HG03060 (cell line): ENCODE data around the gene RASAL2.
"Not testable (repeated sequence)": the region's sequence is repeated elsewhere in the genome, so short reads cannot be mapped to it uniquely, and the experiment has no call there.

Experiments
- ATAC-seq: cut with Tn5 transposase; IDR thresholded peaks from one replicate; pipeline ENCODE4 v1.9.1; 2021; ENCODE audit warnings: low read depth, moderate number of reproducible peaks; ENCODE audit not compliant: unreplicated experiment

RASAL2 gene

GRCh38 chr1:178498896-178499675 is 405.2 kb downstream of the RASAL2 start:
- no peak for ATAC-seq

- no peak for ATAC-seq
Measured at GRCh38 chr1:178500091-178500770, 406.3 kb downstream of the RASAL2 start.

GRCh38 chr1:178500936-178501554 is 407.1 kb downstream of the RASAL2 start:
- ATAC-seq, result no peak

GRCh38 chr1:178501705-178502329 is 407.9 kb downstream of the RASAL2 start:
- peak; percentile 88 for ATAC-seq

- no peak for ATAC-seq
Measured at GRCh38 chr1:178502330-178502714, 408.4 kb downstream of the RASAL2 start.

- no peak for ATAC-seq
Measured at GRCh38 chr1:178502856-178503255, 409.0 kb downstream of the RASAL2 start.

GRCh38 chr1:178503316-178503715 is 409.4 kb downstream of the RASAL2 start:
- ATAC-seq, result not testable (repeated sequence)

- ATAC-seq, result no peak
Measured at GRCh38 chr1:178503849-178504248, 409.9 kb downstream of the RASAL2 start.

- no peak for ATAC-seq
Measured at GRCh38 chr1:178504286-178504685, 410.4 kb downstream of the RASAL2 start.

GRCh38 chr1:178506177-178506576 is 412.3 kb downstream of the RASAL2 start:
- ATAC-seq, result no peak

- ATAC-seq, result no peak
Measured at GRCh38 chr1:178506669-178507068, 412.8 kb downstream of the RASAL2 start.

GRCh38 chr1:178509414-178510007 is 415.6 kb downstream of the RASAL2 start:
- ATAC-seq, result no peak

- no peak for ATAC-seq
Measured at GRCh38 chr1:178510155-178510554, 416.3 kb downstream of the RASAL2 start.

GRCh38 chr1:178512566-178513277 is 418.8 kb downstream of the RASAL2 start, which contains the start of gene TEX35:
TSS of gene TEX35 (plus strand) at chr1:178513109. CDS start at chr1:178513189, 80 bp downstream.
- ATAC-seq, result no peak

- ATAC-seq, result no peak
Measured at GRCh38 chr1:178513278-178513983, 419.5 kb downstream of the RASAL2 start.

GRCh38 chr1:178516110-178516509 is 422.2 kb downstream of the RASAL2 start:
- ATAC-seq, result no peak

- ATAC-seq, result no peak
Measured at GRCh38 chr1:178518894-178519293, 425.0 kb downstream of the RASAL2 start.

GRCh38 chr1:178520803-178521202 is 426.9 kb downstream of the RASAL2 start:
- ATAC-seq, result no peak

- ATAC-seq, result no peak
Measured at GRCh38 chr1:178521241-178521640, 427.3 kb downstream of the RASAL2 start.
